Fibroblast of peridontal ligament (primary cell): Measurements from ENCODE around the gene NEMP1.
"Not testable (repeated sequence)": the region's sequence is repeated elsewhere in the genome, so short reads cannot be mapped to it uniquely, and the experiment has no call there.

Experiments used
- DNase-seq: peaks from one replicate; pipeline ENCODE4 v3.0.0-alpha.2; 2010; ENCODE audit errors: extremely low read depth

NEMP1 gene

DNA sequence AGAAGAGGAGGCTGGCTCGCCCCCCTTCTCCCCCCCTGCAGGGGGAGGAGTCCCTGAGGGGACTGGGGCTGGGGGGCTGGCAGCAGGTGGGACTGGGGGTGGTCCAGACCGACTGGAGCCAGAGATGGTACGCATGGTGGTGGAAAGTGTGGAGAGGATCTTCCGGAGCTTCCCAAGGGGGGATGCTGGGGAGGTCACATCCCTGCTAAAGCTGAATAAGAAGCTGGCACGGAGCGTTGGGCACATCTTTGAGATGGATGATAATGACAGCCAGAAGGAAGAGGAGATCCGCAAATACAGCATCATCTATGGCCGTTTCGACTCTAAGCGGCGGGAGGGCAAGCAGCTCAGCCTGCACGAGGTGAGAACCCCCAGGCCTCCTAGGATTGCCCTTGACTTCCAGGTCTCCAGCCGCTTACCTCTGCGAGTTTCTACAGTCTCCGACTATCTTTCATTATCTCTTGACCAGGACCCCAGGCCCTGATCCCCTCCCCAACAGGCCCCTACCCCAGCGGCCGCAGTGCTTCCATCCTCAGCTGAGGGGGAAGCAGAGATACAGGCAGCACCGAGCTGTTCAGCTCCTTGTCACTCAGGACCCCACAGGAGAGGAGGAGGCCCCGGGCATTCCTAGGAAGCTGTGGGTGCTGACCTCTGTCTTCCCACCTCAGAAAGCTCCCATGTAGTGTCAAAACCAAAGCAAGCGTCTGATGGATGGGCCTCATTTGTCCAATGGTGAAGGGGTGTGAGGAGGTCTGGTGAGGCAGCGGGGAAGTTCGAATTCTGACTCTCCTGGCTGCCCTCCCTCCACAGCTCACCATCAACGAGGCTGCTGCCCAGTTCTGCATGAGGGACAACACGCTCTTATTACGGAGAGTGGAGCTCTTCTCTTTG lies 13.3 kb upstream of the NEMP1 start:
- DNase-seq = no peak

DNA sequence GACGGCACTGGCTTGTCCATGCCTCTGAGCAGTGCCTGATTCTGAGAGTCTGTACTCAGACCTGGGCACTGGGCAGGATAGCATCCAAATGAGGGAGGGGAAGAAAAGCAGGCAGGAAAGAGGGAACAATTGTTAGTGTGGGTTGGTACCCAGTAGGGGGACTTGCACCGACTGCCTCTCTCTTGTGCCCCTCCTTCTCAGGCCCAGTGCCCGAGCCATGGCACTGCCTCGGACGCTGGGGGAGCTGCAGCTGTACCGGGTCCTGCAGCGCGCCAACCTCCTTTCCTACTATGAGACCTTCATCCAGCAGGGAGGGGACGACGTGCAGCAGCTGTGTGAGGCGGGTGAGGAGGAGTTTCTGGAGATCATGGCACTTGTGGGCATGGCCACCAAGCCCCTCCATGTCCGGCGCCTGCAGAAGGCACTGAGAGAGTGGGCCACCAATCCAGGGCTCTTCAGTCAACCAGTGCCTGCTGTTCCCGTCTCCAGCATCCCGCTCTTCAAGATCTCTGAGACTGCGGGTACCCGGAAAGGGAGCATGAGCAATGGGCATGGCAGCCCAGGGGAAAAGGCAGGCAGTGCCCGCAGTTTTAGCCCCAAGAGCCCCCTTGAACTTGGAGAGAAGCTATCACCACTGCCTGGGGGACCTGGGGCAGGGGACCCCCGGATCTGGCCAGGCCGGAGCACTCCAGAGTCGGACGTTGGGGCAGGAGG lies 12.5 kb upstream of the NEMP1 start:
- peak; percentile 55 for DNase-seq

DNA sequence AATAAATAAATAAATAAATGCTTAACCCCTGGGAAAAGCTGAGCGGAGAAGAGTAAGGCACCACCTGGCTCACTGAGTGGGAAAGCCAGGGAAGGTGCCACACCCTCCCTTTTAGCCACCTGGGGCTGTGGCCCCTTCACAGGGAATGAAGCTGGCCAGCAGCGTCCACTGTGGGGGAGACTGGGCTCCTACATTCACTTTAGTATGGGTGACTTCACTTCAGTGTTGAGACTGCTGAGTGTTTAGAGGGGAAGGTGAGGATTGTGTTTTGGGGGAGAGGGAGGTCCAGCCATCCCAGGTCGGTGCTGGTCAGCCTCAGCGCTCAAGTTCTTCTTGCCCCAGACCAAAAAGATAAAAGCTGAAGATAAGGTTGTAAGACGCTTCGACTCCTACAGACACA lies 11.9 kb upstream of the NEMP1 start:
- no peak for DNase-seq

DNA sequence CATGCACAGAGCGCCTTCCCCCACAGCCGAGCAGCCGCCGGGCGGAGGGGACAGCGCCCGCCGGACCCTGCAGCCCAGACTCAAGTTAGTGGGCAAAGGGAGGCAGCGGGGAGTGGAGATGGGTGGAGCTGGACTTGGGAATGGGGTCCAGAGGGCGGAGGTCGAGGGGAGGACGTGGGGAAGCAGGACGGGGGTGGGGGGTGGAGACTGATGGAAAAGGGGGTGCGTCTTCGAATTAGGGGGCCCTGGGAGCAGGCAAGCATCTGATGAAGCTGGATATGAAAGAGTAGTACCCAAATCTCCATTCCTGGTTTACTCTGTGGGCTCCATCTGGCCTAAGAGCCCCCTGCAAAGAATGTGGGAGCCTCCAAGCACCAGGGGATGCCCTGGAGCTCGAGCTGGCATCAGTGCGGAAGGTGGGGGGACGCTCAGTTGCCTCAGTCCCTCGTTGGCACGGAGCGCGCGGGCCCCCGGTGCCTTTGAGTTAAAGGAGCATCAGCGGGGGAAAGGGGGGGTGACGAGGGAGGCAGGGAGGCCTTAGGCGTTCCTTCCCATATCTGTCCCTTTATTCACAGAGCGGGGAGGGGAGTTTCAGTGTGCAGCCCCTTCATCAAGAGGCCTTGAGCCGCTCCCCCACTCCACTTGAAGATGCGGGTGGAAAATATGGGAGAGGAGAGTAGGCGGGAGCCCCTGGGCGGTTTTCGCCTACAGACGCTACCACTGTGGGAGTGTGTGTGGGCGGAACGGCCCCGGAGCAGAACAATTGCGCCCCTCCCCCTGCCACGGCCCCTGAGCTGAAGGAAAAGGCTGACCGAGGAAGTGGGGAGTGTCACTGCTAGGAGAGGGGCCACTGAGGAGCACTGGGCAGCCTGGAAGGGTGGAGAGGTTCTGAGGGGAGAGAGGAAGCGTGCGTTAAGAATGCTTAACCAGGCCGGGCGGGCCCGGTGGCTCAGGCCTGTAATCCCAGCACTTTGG lies 11.0 kb upstream of the NEMP1 start:
- peak; percentile 52 for DNase-seq

DNA sequence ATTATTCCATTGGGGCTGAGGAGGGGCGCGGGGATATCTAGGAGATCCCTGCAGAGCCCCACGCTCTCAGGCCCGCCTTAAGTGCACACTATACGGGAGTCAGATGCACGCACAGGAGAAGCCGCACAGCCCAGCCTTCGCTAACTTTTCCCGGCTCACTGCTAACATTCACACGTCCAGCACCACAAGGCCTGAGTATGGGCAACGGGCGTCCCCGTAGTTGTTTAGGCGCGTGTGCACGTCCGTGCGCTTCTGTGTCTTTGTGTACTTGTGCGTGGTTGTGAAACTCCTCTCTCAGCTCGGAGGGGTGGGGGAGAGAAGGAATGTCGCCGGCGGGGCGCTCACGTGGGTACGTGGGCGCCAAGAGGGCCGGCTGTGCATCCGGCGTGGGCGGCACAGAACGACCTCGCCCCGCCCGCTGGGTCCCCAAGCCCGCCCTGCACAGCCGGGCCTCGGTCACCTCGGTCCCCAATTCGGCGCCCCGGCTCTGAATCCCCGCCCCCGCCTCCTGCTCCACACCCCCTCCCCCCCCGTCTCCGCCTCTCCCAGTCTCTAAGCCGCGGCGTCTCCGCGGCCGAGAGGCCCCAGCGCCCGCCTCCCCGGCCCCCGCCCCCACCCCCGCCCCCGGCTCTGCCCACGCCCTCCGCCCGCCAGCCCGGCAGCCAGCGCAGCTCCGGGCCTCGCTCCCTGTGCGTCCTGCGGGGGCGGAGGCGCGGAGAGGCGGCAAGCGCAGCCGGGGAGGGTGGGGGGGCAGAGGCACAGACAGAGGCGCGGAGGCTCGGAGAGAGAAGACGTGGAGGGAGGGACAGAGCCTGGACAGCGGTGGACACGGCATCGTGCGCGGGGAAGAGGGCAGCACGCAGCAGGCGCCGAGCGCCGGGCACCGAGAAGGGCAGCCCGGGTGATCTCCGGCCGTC lies 10.0 kb upstream of the NEMP1 start, which contains the start of gene NAB2:
Gene NAB2 (plus strand): TSS at position 761 of the 917 bp plus-strand sequence. CDS start 158 bp downstream, outside the sequence.
- peak; percentile 94 for DNase-seq

DNA sequence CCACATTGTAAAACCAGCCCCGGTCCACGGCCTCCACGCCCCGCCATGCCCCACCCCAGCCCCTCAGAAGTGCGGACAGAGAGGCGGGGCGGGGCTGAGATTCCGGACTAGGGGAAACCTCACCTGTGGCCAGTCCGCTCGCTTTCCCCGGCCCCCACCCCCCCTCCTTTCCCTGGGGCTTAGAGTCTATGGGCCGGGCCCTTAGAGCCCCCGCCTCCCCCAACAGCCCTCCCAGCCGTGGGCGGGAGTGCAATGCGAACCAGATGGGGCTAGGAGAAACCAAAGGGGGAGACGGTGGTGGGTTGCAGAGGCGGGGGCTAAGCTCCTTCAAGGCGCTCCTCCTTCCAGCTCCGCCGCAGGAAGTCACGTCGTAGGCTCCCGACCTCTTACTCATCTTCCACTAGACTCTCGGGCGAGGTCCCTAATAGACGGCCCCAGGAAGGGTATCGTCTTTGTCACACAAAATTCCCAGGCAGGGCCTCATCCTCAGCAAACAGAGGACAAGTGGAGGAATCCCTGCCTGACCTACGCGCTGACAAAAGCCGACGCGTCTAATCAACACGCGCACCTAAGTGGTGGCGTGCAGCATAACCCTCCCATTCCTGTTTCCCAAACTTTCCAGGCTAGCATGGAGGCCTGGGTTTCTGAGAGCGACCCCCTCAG lies 9.2 kb upstream of the NEMP1 start:
- DNase-seq = peak; percentile 93

DNA sequence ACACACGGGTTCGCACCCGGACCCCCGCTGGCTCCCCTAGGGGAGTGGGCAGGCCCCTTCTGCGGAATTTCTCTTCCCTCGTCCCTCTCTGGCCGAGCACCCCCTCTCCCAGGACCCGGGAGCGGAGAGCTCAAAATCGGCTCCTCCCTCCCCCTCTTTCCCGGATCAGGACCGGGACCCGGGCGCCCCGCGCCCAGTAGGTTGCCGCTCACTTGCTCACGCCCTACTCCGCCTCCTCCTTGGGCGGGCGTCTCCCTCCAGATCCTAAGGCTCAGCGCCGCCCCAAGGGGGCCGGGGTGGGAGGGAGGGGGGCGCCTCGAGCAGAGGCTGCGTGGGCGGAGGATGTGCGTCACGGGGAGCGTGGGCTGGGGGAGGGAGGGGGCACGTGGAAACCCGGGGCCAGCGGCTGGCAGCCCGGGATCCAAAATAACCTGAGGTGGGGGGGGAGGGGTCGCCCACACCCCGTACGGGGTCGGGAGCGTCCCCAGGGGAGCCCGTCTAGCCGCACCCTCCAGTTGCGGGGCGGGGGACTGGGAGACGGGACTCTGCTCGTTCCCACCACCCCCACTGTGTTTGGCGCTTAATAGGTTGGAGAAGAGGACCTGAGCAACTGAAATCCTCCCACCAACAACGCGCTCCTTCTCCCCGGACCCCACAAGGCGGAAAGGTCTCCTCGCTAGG lies 8.6 kb upstream of the NEMP1 start:
- DNase-seq = peak; percentile 84

DNA sequence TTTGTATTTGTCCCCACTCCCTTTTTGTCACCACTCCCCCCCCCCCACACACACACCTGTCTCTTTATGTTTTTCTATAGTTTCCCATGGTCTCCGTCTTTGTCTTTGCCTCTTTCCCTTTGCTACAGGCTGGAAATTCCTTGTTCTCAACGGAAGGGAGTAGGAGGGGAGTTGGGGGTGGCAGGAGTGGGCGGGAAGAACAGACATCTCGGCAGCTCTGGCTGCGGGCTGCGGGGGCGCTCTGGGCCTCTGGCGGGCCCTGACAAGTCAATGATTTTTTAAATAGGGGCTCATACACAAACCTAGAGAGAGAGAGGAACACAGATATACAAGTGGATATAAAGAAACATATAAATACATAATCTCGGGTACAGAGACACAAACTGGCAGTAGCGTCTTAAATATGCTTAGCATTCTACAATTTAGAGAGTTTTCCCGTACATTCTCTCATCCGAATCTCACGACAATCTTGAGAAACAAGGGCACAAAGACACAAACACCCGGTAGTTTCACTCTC lies 8.0 kb upstream of the NEMP1 start:
- DNase-seq = peak; percentile 72

DNA sequence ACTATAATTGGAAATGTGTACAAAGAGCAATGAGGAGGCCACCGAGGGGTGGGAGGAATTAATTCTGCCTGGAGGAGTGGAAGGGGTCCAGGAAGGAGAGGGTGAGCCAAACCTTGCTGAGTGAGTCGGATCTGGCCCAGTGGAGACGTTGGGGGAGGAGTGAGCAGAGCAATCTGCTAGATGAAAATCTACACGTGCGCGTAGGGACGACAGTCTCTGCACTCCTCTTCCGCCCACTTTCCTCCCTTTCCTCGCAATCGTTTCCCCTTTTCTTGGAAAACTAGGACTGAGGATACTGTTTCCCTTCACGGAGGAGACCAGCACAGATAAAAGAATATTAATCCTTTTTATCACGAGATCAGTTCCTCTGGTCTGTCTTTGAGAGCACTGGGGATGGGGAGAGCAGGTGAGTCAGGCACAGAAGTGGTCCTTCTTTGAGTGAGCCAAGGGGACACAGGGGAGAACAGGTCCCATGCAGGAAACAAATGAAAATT lies 7.5 kb upstream of the NEMP1 start:
- DNase-seq = peak; percentile 74

DNA sequence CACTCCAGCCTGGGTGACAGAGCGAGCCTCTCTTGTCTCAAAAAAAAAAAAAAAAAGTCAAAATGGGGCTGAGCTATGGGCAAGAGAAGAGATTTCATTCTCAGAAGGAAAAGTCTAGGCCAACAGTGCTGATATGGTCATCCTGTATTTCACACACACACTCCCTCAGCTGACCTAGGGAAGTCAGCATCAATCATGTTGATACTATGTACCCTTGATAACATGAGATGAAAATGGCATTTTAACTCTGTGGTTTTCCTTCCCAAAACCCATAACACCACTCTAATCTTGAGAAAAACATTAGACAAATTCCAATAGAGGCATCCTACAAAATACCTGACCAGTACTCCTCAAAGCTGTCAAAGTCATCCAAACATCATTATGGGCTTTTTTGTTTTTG lies 2.3 kb upstream of the NEMP1 start:
- no peak for DNase-seq

DNA sequence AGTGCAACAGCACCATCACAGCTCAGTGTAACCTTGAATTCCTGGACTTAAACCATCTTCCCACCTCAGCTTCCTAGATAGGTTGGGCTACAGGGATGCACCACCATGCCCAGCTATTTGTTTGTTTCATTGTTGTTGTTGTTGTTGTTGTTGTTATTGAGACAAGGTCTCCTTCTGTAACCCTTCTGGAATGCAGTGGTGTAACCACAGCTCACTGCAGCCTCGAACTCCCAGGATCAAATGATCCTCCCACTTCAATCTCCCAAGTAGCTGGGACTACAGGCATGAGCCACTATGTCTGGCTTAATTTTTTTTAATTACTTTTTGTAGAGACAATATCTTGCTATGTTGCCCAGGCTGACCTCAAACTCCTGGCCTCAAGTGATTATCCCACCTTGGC lies 1.2 kb upstream of the NEMP1 start:
- DNase-seq = no peak

DNA sequence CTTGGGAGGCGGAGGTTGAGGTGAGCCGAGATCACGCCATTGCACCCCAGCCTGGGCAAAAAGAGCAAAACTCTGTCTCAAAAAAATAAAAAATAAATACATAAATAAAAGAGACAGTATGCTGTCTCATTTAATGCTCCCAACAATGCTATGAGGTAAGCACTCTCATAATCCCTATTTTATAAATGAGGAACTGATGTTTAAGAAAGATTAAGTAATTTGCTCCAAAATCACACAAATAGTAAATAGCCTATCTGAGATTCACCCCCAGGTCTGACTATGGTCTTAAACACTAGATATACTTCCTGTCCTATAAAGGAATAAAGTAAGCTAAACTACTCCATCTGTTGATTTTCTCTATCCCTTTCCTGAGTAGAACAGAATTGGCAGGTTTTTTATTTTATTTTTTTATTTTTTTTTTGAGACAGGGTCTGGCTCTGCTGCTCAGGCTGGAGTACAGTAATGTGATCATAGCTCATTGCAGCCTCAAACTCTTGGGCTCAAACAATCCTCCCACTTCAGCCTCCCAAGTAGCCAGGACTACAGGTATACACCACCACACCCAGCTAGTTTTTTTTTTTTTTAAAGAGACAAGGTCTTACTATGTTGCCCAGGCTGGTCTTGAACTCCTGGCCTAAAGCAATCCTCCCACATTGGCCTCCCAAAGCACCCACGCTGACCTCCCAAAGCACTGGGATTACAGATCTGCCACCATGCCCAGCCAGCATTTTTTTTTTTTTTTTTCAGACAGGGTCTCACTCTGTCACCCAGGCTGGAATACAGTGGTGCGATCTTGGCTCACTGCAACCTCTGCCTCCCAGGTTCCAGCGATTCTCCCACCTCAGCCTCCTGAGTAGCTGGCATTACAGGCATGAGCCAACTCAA lies 4.8 kb downstream of the NEMP1 start:
- DNase-seq = not testable (repeated sequence)

DNA sequence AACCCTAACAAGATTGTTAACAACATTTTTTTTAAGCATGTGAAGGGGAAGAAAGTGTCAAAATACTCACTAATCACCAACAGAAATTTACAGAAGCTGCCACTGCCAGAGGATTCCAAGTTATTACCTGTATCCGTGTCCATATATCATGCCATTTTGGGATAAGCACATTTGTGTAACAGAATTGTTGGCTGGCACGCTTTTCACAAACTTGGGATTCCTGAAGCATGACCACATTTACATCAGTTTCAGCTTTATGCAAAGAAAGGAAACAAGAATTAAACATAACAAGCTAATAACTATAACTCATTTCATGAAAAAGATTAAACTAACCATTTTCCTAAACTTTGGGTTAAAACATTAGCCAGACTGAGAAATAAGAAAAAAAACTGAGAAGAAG lies 5.9 kb downstream of the NEMP1 start:
- peak; percentile 61 for DNase-seq

DNA sequence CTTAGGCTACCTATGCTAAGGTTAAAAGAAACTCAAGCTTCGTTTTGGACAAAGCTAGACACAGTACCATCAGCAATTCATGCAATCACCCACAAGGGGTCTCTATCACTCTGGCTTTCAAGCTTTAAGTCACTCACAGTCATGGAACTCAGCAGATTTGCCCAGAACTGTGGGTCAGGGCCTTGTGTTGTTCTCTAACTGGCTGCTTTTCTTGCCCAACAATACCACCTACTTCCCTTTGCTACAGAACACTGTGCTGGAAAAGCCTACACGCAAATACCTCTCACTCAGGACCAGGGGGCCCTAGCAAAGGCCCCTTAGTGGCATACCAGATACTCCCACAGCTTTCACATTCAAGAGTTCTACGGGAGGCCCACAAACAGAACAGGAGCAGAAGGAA lies 9.1 kb downstream of the NEMP1 start:
- DNase-seq = peak; percentile 95

DNA sequence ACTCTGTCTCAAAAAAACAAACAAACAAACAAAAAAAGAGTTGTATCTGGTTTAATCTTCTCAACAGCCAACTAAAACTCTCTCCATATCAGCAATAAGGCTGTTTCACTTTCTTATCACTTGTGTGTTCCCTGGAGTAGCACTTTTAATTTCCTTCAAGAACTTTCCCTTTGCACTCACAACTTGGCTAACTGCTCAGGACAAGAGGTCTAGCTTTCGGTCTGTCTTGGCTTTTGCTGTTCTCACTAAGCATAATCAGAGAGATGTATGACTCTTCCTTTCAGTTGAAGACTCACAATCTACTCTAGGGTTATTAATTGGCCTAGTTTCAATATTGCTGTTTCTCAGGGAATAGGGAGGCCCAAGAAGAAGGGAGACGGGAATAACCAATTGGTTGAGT lies 12.3 kb downstream of the NEMP1 start:
- DNase-seq = no peak

DNA sequence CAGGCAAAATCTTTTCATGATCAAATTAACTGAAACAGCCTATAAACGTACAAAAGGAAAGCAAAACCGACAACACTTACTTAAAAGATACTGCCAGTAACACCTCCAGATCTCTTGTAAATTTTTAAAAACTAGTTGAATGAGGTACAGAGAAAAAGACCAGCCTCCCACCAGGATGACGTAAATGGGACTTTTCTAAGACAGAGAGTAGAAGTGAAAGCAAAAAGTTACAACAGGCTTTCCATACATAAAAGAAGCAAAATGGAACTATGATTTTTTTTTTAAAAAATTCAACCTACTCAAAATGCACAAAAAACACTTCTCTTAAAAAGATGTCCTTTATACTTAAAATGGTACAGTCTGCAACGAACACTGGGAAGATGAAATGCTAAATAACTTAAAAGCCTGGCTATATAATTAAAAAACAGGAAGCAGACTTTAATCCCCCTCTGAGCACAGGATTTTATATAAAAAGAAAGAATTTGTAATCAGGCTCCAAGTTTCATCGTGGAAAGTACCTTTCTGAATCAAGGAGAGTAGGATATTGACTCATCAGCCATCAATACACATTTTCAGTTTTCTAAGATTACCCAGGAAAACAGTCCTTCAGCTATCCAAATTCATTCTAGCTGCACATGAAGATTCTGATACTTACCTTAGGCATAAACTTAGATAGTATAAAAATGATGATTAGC lies 14.5 kb downstream of the NEMP1 start:
- peak; percentile 66 for DNase-seq

DNA sequence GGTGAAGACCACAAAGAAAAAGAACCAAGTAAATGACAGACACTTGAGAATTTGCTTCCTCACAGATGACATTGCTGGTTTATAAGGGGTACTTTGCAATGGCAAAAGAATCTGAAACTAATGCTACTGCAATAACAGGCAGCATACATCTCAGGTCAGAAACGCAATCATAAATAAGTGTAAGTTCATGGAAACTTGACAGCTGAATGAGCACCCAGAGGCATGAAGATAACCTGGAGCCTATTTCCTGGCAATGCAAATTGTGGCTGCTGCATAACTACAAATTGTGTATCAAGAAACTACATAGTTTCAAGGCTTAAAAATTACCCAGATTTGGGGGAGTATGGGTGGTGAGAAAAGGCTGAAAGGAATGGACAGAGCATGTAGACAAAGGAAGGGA lies 20.1 kb downstream of the NEMP1 start:
- DNase-seq = no peak
